HG03045 (cell line): ENCODE measurements around the gene FAM168A.

ENCODE experiments used
- ATAC-seq: cut with Tn5 transposase; IDR thresholded peaks from one replicate; pipeline ENCODE4 v1.9.1; 2021; ENCODE audit warnings: mild to moderate bottlenecking, moderate library complexity; ENCODE audit not compliant: unreplicated experiment

FAM168A gene

DNA sequence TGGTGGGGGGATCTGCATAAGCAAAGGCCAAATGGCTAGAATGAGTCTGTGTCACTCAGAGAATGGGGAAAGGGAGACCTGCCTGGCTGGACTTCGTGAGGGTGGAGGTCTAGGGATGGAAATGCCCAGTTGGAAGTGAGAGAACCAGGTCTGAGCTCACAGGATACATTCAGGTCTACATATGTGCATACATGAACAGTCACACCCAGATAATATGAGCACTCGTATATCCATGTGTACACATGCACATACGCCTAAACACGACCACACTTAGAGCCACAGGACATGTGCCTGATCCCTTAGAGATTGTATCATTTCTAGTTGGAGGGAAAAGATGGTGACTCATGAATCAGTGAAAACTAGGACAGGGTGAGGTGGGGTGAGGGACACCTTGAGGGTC, 242.8 kb downstream of the FAM168A start:
- no peak for ATAC-seq

DNA sequence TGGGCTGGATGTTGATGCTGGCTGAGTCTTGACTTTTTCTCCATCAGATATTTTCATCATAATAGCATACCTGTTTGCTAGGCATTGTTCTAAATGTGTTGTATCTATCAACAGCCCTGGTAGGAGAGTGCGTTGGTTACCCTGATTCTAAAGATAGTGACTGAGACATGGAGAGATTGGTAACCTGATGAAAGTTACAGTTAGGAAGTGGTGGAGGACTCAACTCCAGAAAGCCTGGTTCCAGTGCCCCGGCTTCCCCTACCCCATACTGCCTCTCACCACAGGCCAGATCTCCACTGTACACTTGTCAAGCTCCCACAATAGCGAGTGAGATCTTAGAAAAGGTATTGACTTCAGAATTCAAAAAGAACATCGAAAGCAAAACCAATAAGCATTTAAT, 244.5 kb downstream of the FAM168A start:
- no peak for ATAC-seq

DNA sequence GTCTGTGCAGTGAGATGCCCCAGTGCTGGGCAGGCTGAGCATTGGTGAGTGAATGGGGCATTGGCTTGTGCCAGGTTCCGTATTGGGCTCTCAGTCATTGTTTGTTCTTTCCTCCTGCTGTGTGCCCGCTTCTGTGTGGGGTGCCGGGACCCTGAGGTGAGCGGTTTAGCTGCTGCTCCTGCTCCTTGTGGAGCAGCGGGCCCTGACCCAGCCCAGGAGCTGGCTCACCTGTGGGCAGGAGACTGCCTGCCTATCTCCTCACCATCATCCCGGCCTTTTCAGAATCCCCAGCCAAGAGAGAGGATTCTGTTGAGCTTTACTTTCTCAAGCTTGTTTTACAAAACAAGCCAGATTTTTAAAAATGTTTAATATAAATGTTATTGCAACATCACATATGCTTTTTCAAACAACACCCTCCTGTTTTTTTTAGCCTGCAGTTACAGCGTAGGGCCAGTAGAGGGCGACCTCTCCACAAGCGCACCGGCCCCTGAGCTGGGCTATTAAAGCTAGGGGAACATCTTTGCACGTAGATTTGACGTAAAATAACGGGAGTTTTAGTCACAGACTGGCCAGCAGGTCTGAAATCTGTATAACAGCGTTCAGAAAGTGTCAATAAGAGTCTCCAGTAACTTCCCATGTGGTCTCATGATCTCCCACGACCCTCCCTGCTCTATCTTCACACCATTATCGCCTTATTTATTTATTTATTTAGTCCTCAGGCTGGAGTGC, 246.8 kb downstream of the FAM168A start:
- no peak for ATAC-seq
